K562 (cell line): ENCODE results near the gene CREB5. TPM values are rescaled to one million over a fixed set of nuclear protein-coding genes. Genes with fewer than 3 reads are reported as not detected.

Source experiments
- ATAC-seq: fragments of 200-7000 bp; cut with Tn5 transposase; 3 replicates; pipeline ENCODE4 v1.9.1; 2020; ENCODE audit warnings: moderate library complexity
- BruUV-seq: library from RNA; stranded (reverse); fragments of 400-500 nt; replicated peaks from 2 replicates; lab custom pipeline; 2021; lab: Mats Ljungman, UMichigan
- CTCF ChIA-PET: fragments of 300-600 bp; formaldehyde crosslinking; extraction: SDS; loops from one replicate; lab custom pipeline; 2021; ENCODE audit warnings: low intra/inter-chr PET ratio; lab: Yijun Ruan, JAX
- POLR2A ChIA-PET: fragments of 300-600, 350-650 bp; sonication (Branson Sonifier 250); formaldehyde crosslinking; extraction: SDS; loops from one replicate; lab custom pipeline; 2021; ENCODE audit warnings: antibody characterized with exemption, inconsistent platforms; lab: Yijun Ruan, JAX
- DNase-seq, 4 experiments: peaks; one replicate each; pipeline versions ENCODE4 v3.0.0 to v3.0.0-alpha.2; 2011 to 2018; ENCODE audit warnings: low spot score in 3 of 4, mixed read lengths in 3 of 4; ENCODE audit errors: extremely low read depth in 1 of 4
- FAIRE-seq: peaks from 2 replicates; lab custom pipeline; 2011; peaks lifted over from hg19 to GRCh38; lab: Jason Lieb, UNC
- H2AFZ ChIP-seq: 2 replicates; pipeline ENCODE4 v1.6.0; 2011; ENCODE audit warnings: low read depth, low read length, control low read depth, inconsistent platforms
- H3K27ac ChIP-seq: fragments of 200-600 bp; 3 replicates; pipeline ENCODE4 v1.8.0; 2011; ENCODE audit warnings: low read depth, mild to moderate bottlenecking, control low read depth, inconsistent platforms, low read length, moderate library complexity, mixed read lengths; ENCODE audit errors: extremely low read depth
- H3K27me3 ChIP-seq, 2 experiments: fragments of 300-600 bp in 1 of 2; 2 replicates in 1 of 2; 3 replicates in 1 of 2; pipeline versions ENCODE4 v1.6.0 to v1.8.0; 2011; ENCODE audit warnings: inconsistent platforms in 2 of 2, low read length in 2 of 2, mild to moderate bottlenecking in 1 of 2, mixed read lengths in 1 of 2, moderate library complexity in 1 of 2; ENCODE audit not compliant: control insufficient read depth in 2 of 2, insufficient read depth in 2 of 2
- H3K36me3 ChIP-seq: fragments of 300-600 bp; 3 replicates; pipeline ENCODE4 v1.8.0; 2011; ENCODE audit warnings: mild to moderate bottlenecking, low read length, inconsistent platforms; ENCODE audit not compliant: control insufficient read depth, insufficient read depth
- H3K4me1 ChIP-seq, 2 experiments: fragments of 200-600 bp in 1 of 2; replicated peaks in 1 of 2; 2 replicates in 1 of 2; 3 replicates in 1 of 2; pipeline versions ENCODE4 v1.5.1 to v1.8.0; 2011; ENCODE audit warnings: inconsistent platforms in 2 of 2, low read length in 2 of 2, mild to moderate bottlenecking in 1 of 2, mixed read lengths in 1 of 2, moderate library complexity in 1 of 2; ENCODE audit not compliant: control insufficient read depth in 2 of 2, insufficient read depth in 2 of 2
- H3K4me2 ChIP-seq: 2 replicates; pipeline ENCODE4 v1.6.1; 2011; ENCODE audit warnings: low read length, control low read depth, inconsistent platforms, mixed read lengths; ENCODE audit not compliant: insufficient read depth
- H3K4me3 ChIP-seq: fragments of 200-600 bp; sonication (generic), shearing (Covaris generic); 2 replicates; pipeline ENCODE4 v1.5.1; 2016; ENCODE audit warnings: control low read depth, inconsistent platforms
- H3K79me2 ChIP-seq: fragments of 200-600 bp; 3 replicates; pipeline ENCODE4 v1.8.0; 2011; ENCODE audit warnings: low read length, inconsistent platforms; ENCODE audit not compliant: control insufficient read depth, insufficient read depth
- H3K9ac ChIP-seq, 2 experiments: 2 replicates each; pipeline versions ENCODE4 v1.6.0 to v1.6.1; 2011; ENCODE audit warnings: low read depth in 2 of 2, low read length in 2 of 2, control low read depth in 1 of 2, inconsistent platforms in 1 of 2, mild to moderate bottlenecking in 1 of 2, mixed read lengths in 1 of 2; ENCODE audit not compliant: insufficient read depth in 1 of 2
- H3K9me1 ChIP-seq: one replicate; pipeline ENCODE4 v1.6.0; 2011; ENCODE audit warnings: inconsistent platforms, mild to moderate bottlenecking, low read length, moderate library complexity; ENCODE audit not compliant: control insufficient read depth, insufficient read depth
- H3K9me3 ChIP-seq: replicated peaks from 2 replicates; pipeline ENCODE4 v1.5.1; 2011; ENCODE audit warnings: low read depth, low read length, inconsistent platforms; ENCODE audit not compliant: control insufficient read depth, insufficient read depth
- H4K20me1 ChIP-seq: replicated peaks from 2 replicates; pipeline ENCODE4 v1.6.1; 2011; ENCODE audit warnings: low read length, inconsistent platforms, mixed read lengths; ENCODE audit not compliant: control insufficient read depth, insufficient read depth
- MED1 ChIP-seq: sonication (generic); formaldehyde crosslinking; IDR thresholded peaks from 2 replicates; pipeline ENCODE4 v1.8.1; 2023; ENCODE audit warnings: missing genetic modification reagents, borderline replicate concordance
- PHTF2 ChIP-seq: fragments of 250-450 bp; sonication (Bioruptor Pico); IDR thresholded peaks from 2 replicates; pipeline ENCODE4 v1.5.0; 2021; ENCODE audit warnings: mild to moderate bottlenecking
- SOX6 ChIP-seq: fragments of 450-650 bp; IDR thresholded peaks from 2 replicates; pipeline ENCODE4 v1.6.1; 2014; ENCODE audit warnings: mild to moderate bottlenecking
- TCFL5 ChIP-seq: fragments of 250-450 bp; sonication (Bioruptor Pico); conservative IDR thresholded peaks from 2 replicates; pipeline ENCODE4 v1.6.1; 2021; ENCODE audit warnings: mild to moderate bottlenecking, moderate library complexity, matching md5 sums
- TOE1 ChIP-seq, 2 experiments: fragments of 450-650 bp in 1 of 2; sonication (generic) in 1 of 2; formaldehyde crosslinking in 1 of 2; IDR thresholded peaks; 2 replicates each; pipeline versions ENCODE4 v1.7.1 to v1.8.0; 2016 to 2022; ENCODE audit warnings: borderline replicate concordance in 2 of 2, mild to moderate bottlenecking in 2 of 2, antibody characterized with exemption in 1 of 2, inconsistent platforms in 1 of 2, low read depth in 1 of 2, missing genetic modification reagents in 1 of 2, moderate library complexity in 1 of 2
- U2AF2 ChIP-seq: fragments of 200-400 bp; formaldehyde crosslinking; optimal IDR thresholded peaks from 2 replicates; pipeline ENCODE3; 2017; ENCODE audit warnings: low read depth, mild to moderate bottlenecking, low read length
- ZBTB7A ChIP-seq: IDR thresholded peaks from 2 replicates; pipeline ENCODE4 v1.6.1; 2011; ENCODE audit warnings: low read depth, mild to moderate bottlenecking, low read length, moderate library complexity, borderline replicate concordance; ENCODE audit not compliant: control insufficient read depth
- ZNF3 ChIP-seq: fragments of 250-450 bp; sonication (Bioruptor Pico); IDR thresholded peaks from 2 replicates; pipeline ENCODE4 v1.5.0; 2021; ENCODE audit warnings: mild to moderate bottlenecking, moderate library complexity
- ZNF318 ChIP-seq, 2 experiments: fragments of 450-650 bp; IDR thresholded peaks; 2 replicates each; pipeline ENCODE4 v1.6.1; 2016; ENCODE audit warnings: mild to moderate bottlenecking in 2 of 2, borderline replicate concordance in 1 of 2, low read depth in 1 of 2, moderate library complexity in 1 of 2
- ZNF584 ChIP-seq: fragments of 200-800 bp; sonication (Bioruptor generic); IDR thresholded peaks from 2 replicates; pipeline ENCODE4 v1.6.1; 2016; ENCODE audit warnings: low read depth, mild to moderate bottlenecking, missing genetic modification characterization, missing compliant biosample characterization
- ZNF764 ChIP-seq: fragments of 250-450 bp; sonication (Bioruptor Pico); IDR thresholded peaks from 2 replicates; pipeline ENCODE4 v1.4.0; 2020; ENCODE audit warnings: low read depth, mild to moderate bottlenecking, moderate library complexity
- ZNF766 ChIP-seq: fragments of 200-800 bp; sonication (Bioruptor generic); conservative IDR thresholded peaks from 2 replicates; pipeline ENCODE4 v1.6.1; 2016; ENCODE audit warnings: missing genetic modification characterization, missing compliant biosample characterization
- WGBS: fragments of 100-300 bp; shearing (Covaris generic); methylation state at CpG from one replicate; pipeline ENCODE4 v1.1.6; 2016; ENCODE audit warnings: low coverage, mixed read lengths; ENCODE audit not compliant: insufficient coverage; ENCODE audit errors: missing lambda C conversion rate; 5-methylcytosine and 5-hydroxymethylcytosine counted together
- in situ Hi-C: fragments of 300-500 bp; cut with MboI; formaldehyde crosslinking; loops from 4 replicates; pipeline ENCODE4 v1.15.0; 2018; ENCODE audit warnings: inconsistent platforms, mixed read lengths
- intact Hi-C: fragments of 100-400 bp; cut with micrococcal nuclease; formaldehyde crosslinking; loops from 2 replicates; pipeline ENCODE4 v1.14.2; 2022
- polyA plus RNA-seq, 8 experiments: library from polyadenylated mRNA; depleted of rRNA in 4 of 8; stranded (reverse) in 5 of 8; unstranded in 3 of 8; fragments of >200 nt; fragmentation: Nextera tagmentation in 2 of 8; fragmentation: Illumina TruSeq in 1 of 8; extraction: Ambion mirVana in 2 of 8; extraction: Trizol in 1 of 8; gene quantifications; 2 replicates each; pipeline versions ENCODE4 v1.2.1 to v1.2.3, GENCODE V29; 2011 to 2014; ENCODE audit warnings: inconsistent platforms in 1 of 8, missing spikeins in 1 of 8
- total RNA-seq, 7 experiments: library from RNA; depleted of rRNA in 6 of 7; stranded (reverse); fragments of >200 nt in 6 of 7; fragmentation: Illumina TruSeq in 2 of 7; extraction: Trizol in 2 of 7; gene quantifications; 2 replicates each; pipeline versions ENCODE4 v1.2.1 to v1.2.3, GENCODE V29; 2011 to 2021; ENCODE audit warnings: low replicate concordance in 1 of 7
- TF ChIP-seq, protein P1 (sequence below): fragments of 200-800 bp; sonication (Bioruptor generic); IDR thresholded peaks from 2 replicates; pipeline ENCODE4 v1.6.1; 2017; ENCODE audit warnings: missing genetic modification characterization, missing compliant biosample characterization

Gene CREB5
- total and polyA plus RNA-seq, 9 of the 15 experiments (the other 6 are each of a cell fraction or from before 2014, with no cell fraction given) = 0.33 to 6.4 (median 1.8) TPM

DNA sequence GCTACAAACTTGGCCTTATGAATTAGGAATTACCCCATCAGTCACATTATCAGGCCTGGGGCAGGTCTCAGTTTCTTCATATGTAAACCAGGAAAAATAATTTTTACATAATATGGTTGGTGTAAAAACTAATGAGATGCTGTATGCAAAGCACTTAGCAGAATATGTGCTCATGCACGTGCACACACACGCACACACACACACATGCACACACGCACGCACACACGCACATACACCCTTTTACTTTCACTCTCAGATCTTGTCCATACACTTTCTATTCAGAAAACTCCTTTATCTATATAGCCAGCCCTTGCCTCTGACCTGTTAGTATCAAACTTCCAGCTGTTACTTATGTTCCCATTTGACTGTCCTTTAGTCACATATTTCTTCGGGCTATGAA lies 92.7 kb downstream of the CREB5 start:
- Histone ChIP-seq H3K4me3 (no peak overlapping the region), H4K20me1 (no peaks in the 10 kb centered on the region), H3K27ac (no peak overlapping the region), H3K79me2 (no peaks in the 10 kb centered on the region), H3K9ac (no peak overlapping the region), H2AFZ (no peak overlapping the region), H3K4me1 (no peaks in the 10 kb centered on the region), H3K9me3 (no peaks in the 10 kb centered on the region), H3K27me3 (peaks cover 0 to 4% of the 10 kb centered on the region in 2 experiments; a peak in 2 of 5 replicates), H3K9me1 (no peaks in the 10 kb centered on the region), H3K4me2 (no peak overlapping the region), H3K36me3 (no peaks in the 10 kb centered on the region)
- ChIA-PET POLR2A (no interaction called here), CTCF (no interaction called here)
- WGBS = 0% methylated on average over 6 of the region's 6 CpGs
- in situ Hi-C loops = no loop called here
- no TSS peak for BruUV-seq
- no peak for ATAC-seq
- DNase-seq = no peak
- FAIRE-seq = no peak
- intact Hi-C loops = no loop called here
- no peak for TF ChIP-seq ZBTB7A
- no peak for TF ChIP-seq MED1 (CRISPR knock-in tag)
- no peak for TF ChIP-seq ZNF318 (IDR thresholded peaks at IDR 0.05; ENCODE audit: borderline replicate concordance in 1 of 2, low read depth in 1 of 2)
- TF ChIP-seq ZNF584 (CRISPR knock-in tag) = no peak
- TF ChIP-seq, protein P1, sequence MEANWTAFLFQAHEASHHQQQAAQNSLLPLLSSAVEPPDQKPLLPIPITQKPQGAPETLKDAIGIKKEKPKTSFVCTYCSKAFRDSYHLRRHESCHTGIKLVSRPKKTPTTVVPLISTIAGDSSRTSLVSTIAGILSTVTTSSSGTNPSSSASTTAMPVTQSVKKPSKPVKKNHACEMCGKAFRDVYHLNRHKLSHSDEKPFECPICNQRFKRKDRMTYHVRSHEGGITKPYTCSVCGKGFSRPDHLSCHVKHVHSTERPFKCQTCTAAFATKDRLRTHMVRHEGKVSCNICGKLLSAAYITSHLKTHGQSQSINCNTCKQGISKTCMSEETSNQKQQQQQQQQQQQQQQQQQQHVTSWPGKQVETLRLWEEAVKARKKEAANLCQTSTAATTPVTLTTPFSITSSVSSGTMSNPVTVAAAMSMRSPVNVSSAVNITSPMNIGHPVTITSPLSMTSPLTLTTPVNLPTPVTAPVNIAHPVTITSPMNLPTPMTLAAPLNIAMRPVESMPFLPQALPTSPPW (CRISPR knock-in tag) = no peak
- no peak for TF ChIP-seq TCFL5 (CRISPR knock-in tag)
- no peak for TF ChIP-seq ZNF3 (CRISPR knock-in tag)
- no peak for TF ChIP-seq U2AF2
- TF ChIP-seq ZNF766 = no peak
- TF ChIP-seq PHTF2 (CRISPR knock-in tag) = no peak
- no peak for TF ChIP-seq TOE1 (IDR thresholded peaks at IDR 0.05; ENCODE audit: borderline replicate concordance)
- TF ChIP-seq TOE1 (CRISPR knock-in tag; IDR thresholded peaks at IDR 0.05; ENCODE audit: borderline replicate concordance, low read depth) = no peak
- TF ChIP-seq SOX6 = no peak
- TF ChIP-seq ZNF764 = no peak
